ENCODE data around the gene FADD.

GRCh38 chr11:70175236-70175698 lies 27.8 kb upstream of the FADD start:
- no peak for TF ChIP-seq RFX5 (IDR thresholded peaks at IDR 0.05)
- no peak for TF ChIP-seq CTCF (IDR thresholded peaks at IDR 0.05)
- TF ChIP-seq POLR2A (IDR thresholded peaks at IDR 0.05; ENCODE audit: low read length) = no peak
- TF ChIP-seq MAFK (IDR thresholded peaks at IDR 0.05; ENCODE audit: partially characterized antibody) = no peak
- TF ChIP-seq FOXS1 (CRISPR knock-in tag; IDR thresholded peaks at IDR 0.05) = no peak
- TF ChIP-seq REST (IDR thresholded peaks at IDR 0.05) = no peak
- no peak for TF ChIP-seq KDM1A (IDR thresholded peaks at IDR 0.05; ENCODE audit: low read depth)
- TF ChIP-seq BHLHE40 (IDR thresholded peaks at IDR 0.05; ENCODE audit: low read depth, low read length) = no peak
- TF ChIP-seq MAX (IDR thresholded peaks at IDR 0.05) = no peak

Data from A549 (cell line).